ENCODE measurements around the gene MYO5B. TPM values are rescaled to one million over a fixed set of nuclear protein-coding genes. Genes with fewer than 3 reads are reported as not detected.
A peak's percentile ranks its signal among the peaks of the same experiment; 100 is the strongest.

MYO5B gene
- total RNA-seq, 1 donor from 2014 or later = 39.1 TPM

DNA sequence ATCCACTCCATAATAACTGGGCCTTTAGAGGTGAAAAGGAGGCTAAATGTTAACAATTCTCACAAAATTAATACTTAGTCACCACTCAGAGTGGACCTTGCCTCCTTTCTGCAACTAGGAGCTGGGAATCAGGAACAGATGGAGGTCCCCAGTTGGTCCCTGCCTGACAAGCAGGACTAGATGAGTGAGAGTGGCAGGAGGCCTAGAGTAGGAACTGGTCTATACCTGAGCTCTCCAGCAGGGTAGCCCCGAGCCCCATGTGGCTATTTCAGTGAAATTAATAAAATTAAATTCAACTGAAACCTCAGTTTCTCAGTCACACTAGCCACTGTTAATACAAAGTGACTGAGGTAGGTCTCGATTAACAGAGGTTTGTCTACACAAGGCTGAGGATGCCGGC is 150.5 kb downstream of the MYO5B start:
- Mint-ChIP-seq H3K4me1 (ENCODE audit: low read depth) (peaks cover 9% of the 10 kb centered on the region), H3K27ac (peak overlapping the region; percentile 37), H3K4me3 (ENCODE audit: low read depth) (no peak overlapping the region), H3K36me3 (ENCODE audit: insufficient read depth) (peaks cover 3% of the 10 kb centered on the region), H3K9me3 (ENCODE audit: low read depth) (no peaks in the 10 kb centered on the region), H3K27me3 (no peaks in the 10 kb centered on the region)
- peak; percentile 38 for TF ChIP-seq CTCF (IDR thresholded peaks at IDR 0.05; ENCODE audit: unreplicated experiment)
- DNase-seq (ENCODE audit: low spot score, unreplicated experiment) = no peak

DNA sequence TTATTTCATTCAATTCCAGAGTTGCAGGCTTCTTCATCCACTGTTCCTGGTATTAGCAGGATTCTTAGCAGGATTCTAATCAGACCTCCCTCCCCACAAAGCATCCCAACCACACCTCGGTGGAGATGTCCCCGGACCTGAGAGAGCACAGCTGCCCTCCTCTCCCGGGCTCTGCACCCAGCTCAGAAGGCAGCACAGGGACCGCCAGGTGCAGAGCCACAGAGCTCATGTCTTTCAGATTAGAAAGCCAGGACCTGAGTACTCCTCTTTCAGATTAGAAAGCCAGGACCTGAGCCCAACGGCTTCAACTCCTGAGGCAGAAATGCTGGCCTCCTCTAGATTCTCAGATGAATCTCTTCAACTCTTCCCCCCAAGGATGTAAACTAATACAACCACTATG is 152.3 kb downstream of the MYO5B start:
- no peak for DNase-seq (ENCODE audit: low spot score, unreplicated experiment)
- no peak overlapping the region for H3K27ac Mint-ChIP-seq

DNA sequence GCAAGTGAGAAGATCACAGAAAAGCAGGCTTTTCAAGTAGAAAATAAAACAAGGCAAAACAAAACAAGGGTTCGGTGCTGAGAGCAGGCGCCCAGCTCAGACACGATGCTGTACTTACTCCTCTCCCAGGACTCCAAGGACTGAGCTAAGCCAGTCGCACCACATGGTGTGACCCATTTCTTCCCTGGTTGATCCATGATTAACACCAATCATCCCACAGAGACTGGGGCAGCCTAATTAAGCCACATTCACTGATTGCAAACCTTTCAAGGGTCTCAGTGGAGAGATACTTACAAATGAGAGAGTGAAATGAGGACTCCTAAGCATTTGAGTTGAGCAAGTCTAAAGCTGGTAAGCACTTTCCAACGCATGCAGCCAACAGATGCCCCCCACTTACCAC is 155.2 kb downstream of the MYO5B start:
- no peaks in the 10 kb centered on the region for H3K9me3 Mint-ChIP-seq (ENCODE audit: low read depth)
- no peak for DNase-seq (ENCODE audit: low spot score, unreplicated experiment)
- no peak overlapping the region for H3K27ac Mint-ChIP-seq

More for the DNA sequence above, 152.3 kb downstream of the MYO5B start:
- Mint-ChIP-seq H3K4me3 (ENCODE audit: low read depth) (no peak overlapping the region), H3K9me3 (ENCODE audit: low read depth) (no peaks in the 10 kb centered on the region), H3K4me1 (ENCODE audit: low read depth) (peaks cover 9% of the 10 kb centered on the region), H3K27me3 (no peaks in the 10 kb centered on the region), H3K36me3 (ENCODE audit: insufficient read depth) (peaks cover 6% of the 10 kb centered on the region)
- TF ChIP-seq CTCF (IDR thresholded peaks at IDR 0.05; ENCODE audit: unreplicated experiment) = no peak

GRCh38 chr18:50038448-50038847 is 156.5 kb downstream of the MYO5B start:
- H3K9me3 Mint-ChIP-seq (ENCODE audit: low read depth) = no peaks in the 10 kb centered on the region
- no peaks in the 10 kb centered on the region for H3K27me3 Mint-ChIP-seq
- H3K36me3 Mint-ChIP-seq (ENCODE audit: insufficient read depth) = peaks cover 13% of the 10 kb centered on the region
- DNase-seq (ENCODE audit: low spot score, unreplicated experiment) = no peak
- H3K4me3 Mint-ChIP-seq (ENCODE audit: low read depth) = no peak overlapping the region
- no peak overlapping the region for H3K27ac Mint-ChIP-seq
- H3K4me1 Mint-ChIP-seq (ENCODE audit: low read depth) = no peaks in the 10 kb centered on the region
- no peak for TF ChIP-seq CTCF (IDR thresholded peaks at IDR 0.05; ENCODE audit: unreplicated experiment)

More for the DNA sequence above, 155.2 kb downstream of the MYO5B start:
- no peak for TF ChIP-seq CTCF (IDR thresholded peaks at IDR 0.05; ENCODE audit: unreplicated experiment)
- Mint-ChIP-seq H3K36me3 (ENCODE audit: insufficient read depth) (peaks cover 11% of the 10 kb centered on the region), H3K4me1 (ENCODE audit: low read depth) (peaks cover 8% of the 10 kb centered on the region), H3K27me3 (no peaks in the 10 kb centered on the region), H3K4me3 (ENCODE audit: low read depth) (no peak overlapping the region)

DNA sequence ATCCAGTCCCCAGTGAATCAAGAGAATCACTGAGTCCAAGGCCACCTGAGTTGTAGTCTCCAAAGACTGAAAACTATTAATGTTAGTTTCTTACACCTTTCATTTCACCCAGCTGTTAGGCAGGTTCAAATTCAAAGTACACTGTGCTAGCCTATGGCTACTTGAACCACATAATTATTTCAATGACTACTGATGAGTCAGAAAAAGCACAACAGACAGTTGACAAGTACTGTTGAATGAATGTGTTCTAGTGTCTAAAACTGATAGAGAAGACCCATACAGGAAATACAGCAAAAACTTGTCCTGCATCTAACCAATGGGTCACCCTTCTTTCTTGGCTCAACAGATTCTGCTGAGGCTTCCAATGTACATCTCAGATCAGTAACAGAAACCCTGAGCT is 160.9 kb downstream of the MYO5B start:
- H3K36me3 Mint-ChIP-seq (ENCODE audit: insufficient read depth) = peaks cover 11% of the 10 kb centered on the region
- H3K27ac Mint-ChIP-seq = no peak overlapping the region
- H3K9me3 Mint-ChIP-seq (ENCODE audit: low read depth) = no peaks in the 10 kb centered on the region
- peaks cover 5% of the 10 kb centered on the region for H3K4me1 Mint-ChIP-seq (ENCODE audit: low read depth)
- no peak overlapping the region for H3K4me3 Mint-ChIP-seq (ENCODE audit: low read depth)
- H3K27me3 Mint-ChIP-seq = no peaks in the 10 kb centered on the region
- no peak for TF ChIP-seq CTCF (IDR thresholded peaks at IDR 0.05; ENCODE audit: unreplicated experiment)
- no peak for DNase-seq (ENCODE audit: low spot score, unreplicated experiment)

Data from progenitor cell of endocrine pancreas (in vitro differentiated cells).